IMR-90 (cell line): ENCODE measurements around the gene MAP7D1. TPM values are rescaled to one million over a fixed set of nuclear protein-coding genes. Genes with fewer than 3 reads are reported as not detected.

Experiments
- ATAC-seq: fragments of 200-7000 bp; cut with Tn5 transposase; 2 replicates; pipeline ENCODE4 v1.9.1; 2020; ENCODE audit warnings: low read depth, mild to moderate bottlenecking, moderate library complexity
- BruUV-seq: library from RNA; stranded (reverse); fragments of 400-500 nt; replicated peaks from 2 replicates; lab custom pipeline; 2021; lab: Mats Ljungman, UMichigan
- CTCF ChIA-PET: fragments of 300-600 bp; formaldehyde crosslinking; extraction: SDS; loops from one replicate; lab custom pipeline; 2021; ENCODE audit warnings: antibody characterized with exemption; lab: Yijun Ruan, JAX
- POLR2A ChIA-PET: fragments of 300-600 bp; sonication (Branson Sonifier 250); formaldehyde crosslinking; loops from one replicate; lab custom pipeline; 2022; ENCODE audit warnings: antibody characterized with exemption; ENCODE audit not compliant: unreplicated experiment; lab: Charles Lee
- DNase-seq: peaks from one replicate; pipeline ENCODE4 v3.0.0; 2013
- H2AFZ ChIP-seq: replicated peaks from 2 replicates; pipeline ENCODE3; 2013; ENCODE audit warnings: low read length, mild to moderate bottlenecking; ENCODE audit not compliant: poor library complexity
- H2AK5ac ChIP-seq: 2 replicates; pipeline ENCODE4 v1.6.1; 2013; ENCODE audit warnings: low read depth, low read length, inconsistent platforms
- H2AK9ac ChIP-seq: replicated peaks from 2 replicates; pipeline ENCODE3; 2013; ENCODE audit warnings: mild to moderate bottlenecking, low read depth, low read length, moderate library complexity; ENCODE audit not compliant: poor library complexity
- H2BK120ac ChIP-seq: 2 replicates; pipeline ENCODE4 v1.6.1; 2013; ENCODE audit warnings: low read depth, low read length, inconsistent platforms
- H2BK15ac ChIP-seq: 3 replicates; pipeline ENCODE4 v1.6.1; 2013; ENCODE audit warnings: low read depth, low read length, inconsistent platforms
- H2BK20ac ChIP-seq: 2 replicates; pipeline ENCODE4 v1.6.1; 2013; ENCODE audit warnings: low read depth, mild to moderate bottlenecking, inconsistent platforms, low read length, moderate library complexity
- H2BK5ac ChIP-seq: 2 replicates; pipeline ENCODE4 v1.6.1; 2013; ENCODE audit warnings: mild to moderate bottlenecking, low read depth, low read length, inconsistent platforms; ENCODE audit not compliant: poor library complexity, severe bottlenecking
- H3K14ac ChIP-seq: replicated peaks from 2 replicates; pipeline ENCODE4 v1.6.1; 2013; ENCODE audit warnings: low read depth, low read length, inconsistent platforms
- H3K18ac ChIP-seq: 2 replicates; pipeline ENCODE4 v1.6.1; 2013; ENCODE audit warnings: low read depth, low read length, control low read depth
- H3K23ac ChIP-seq: 2 replicates; pipeline ENCODE4 v1.6.1; 2013; ENCODE audit warnings: low read depth, low read length, inconsistent platforms
- H3K27ac ChIP-seq: 2 replicates; pipeline ENCODE4 v1.5.1; 2013; ENCODE audit warnings: mild to moderate bottlenecking, control low read depth, low read length; ENCODE audit not compliant: insufficient read depth
- H3K27me3 ChIP-seq: 2 replicates; pipeline ENCODE4 v1.6.1; 2013; ENCODE audit warnings: low read length; ENCODE audit not compliant: control insufficient read depth, insufficient read depth
- H3K36me3 ChIP-seq: 2 replicates; pipeline ENCODE4 v1.6.1; 2013; ENCODE audit warnings: low read length, mixed read lengths; ENCODE audit not compliant: control insufficient read depth, insufficient read depth
- H3K4ac ChIP-seq: 2 replicates; pipeline ENCODE4 v1.6.1; 2013; ENCODE audit warnings: low read depth, low read length, inconsistent platforms
- H3K4me1 ChIP-seq: 2 replicates; pipeline ENCODE4 v1.6.1; 2013; ENCODE audit warnings: low read length, mixed read lengths; ENCODE audit not compliant: control insufficient read depth, insufficient read depth
- H3K4me2 ChIP-seq: 2 replicates; pipeline ENCODE4 v1.6.1; 2013; ENCODE audit warnings: low read depth, mild to moderate bottlenecking, control low read depth, low read length, moderate library complexity
- H3K4me3 ChIP-seq: 2 replicates; pipeline ENCODE4 v1.5.1; 2013; ENCODE audit warnings: low read depth, mild to moderate bottlenecking, control low read depth, low read length, moderate library complexity; ENCODE audit not compliant: insufficient read depth
- H3K56ac ChIP-seq: 2 replicates; pipeline ENCODE4 v1.6.1; 2013; ENCODE audit warnings: low read length, inconsistent platforms; ENCODE audit not compliant: insufficient read depth; ENCODE audit errors: extremely low read depth
- H3K79me1 ChIP-seq, 2 experiments: 2 replicates each; pipeline ENCODE4 v1.6.1; 2013; ENCODE audit warnings: low read length in 2 of 2, inconsistent platforms in 1 of 2, low read depth in 1 of 2
- H3K9ac ChIP-seq: 2 replicates; pipeline ENCODE4 v1.6.1; 2013; ENCODE audit warnings: low read depth, low read length, control low read depth
- H3K9me1 ChIP-seq: 2 replicates; pipeline ENCODE4 v1.6.1; 2013; ENCODE audit warnings: low read length, inconsistent platforms; ENCODE audit not compliant: insufficient read depth
- H3K9me3 ChIP-seq: 2 replicates; pipeline ENCODE4 v1.6.1; 2013; ENCODE audit warnings: low read length; ENCODE audit not compliant: control insufficient read depth, insufficient read depth
- H4K20me1 ChIP-seq: 2 replicates; pipeline ENCODE4 v1.6.1; 2013; ENCODE audit warnings: low read length, inconsistent platforms; ENCODE audit not compliant: insufficient read depth
- H4K5ac ChIP-seq: 2 replicates; pipeline ENCODE4 v1.6.1; 2013; ENCODE audit warnings: mild to moderate bottlenecking, low read depth, low read length, control low read depth
- H4K8ac ChIP-seq, 2 experiments: 2 replicates each; pipeline ENCODE4 v1.6.1; 2013; ENCODE audit warnings: low read depth in 2 of 2, low read length in 2 of 2, control low read depth in 1 of 2, inconsistent platforms in 1 of 2
- H4K91ac ChIP-seq: 2 replicates; pipeline ENCODE4 v1.6.1; 2013; ENCODE audit warnings: low read depth, low read length, inconsistent platforms; ENCODE audit not compliant: insufficient read depth
- FOS ChIP-seq: fragments of 150-350 bp; IDR thresholded peaks from 2 replicates; pipeline ENCODE4 v1.6.1; 2016; ENCODE audit warnings: low read depth, low read length
- MAZ ChIP-seq: IDR thresholded peaks from 2 replicates; pipeline ENCODE4 v1.6.1; 2012; ENCODE audit warnings: low read depth, mild to moderate bottlenecking, low read length, improper control_type of control experiment, moderate library complexity, borderline replicate concordance
- WGBS, 2 experiments: methylation state at CpG; one replicate each; pipeline versions ENCODE4 v1.1.5 to v1.1.7; 2013; ENCODE audit warnings: missing lambda C conversion rate in 2 of 2; ENCODE audit not compliant: insufficient read length in 1 of 2; ENCODE audit errors: extremely low coverage in 2 of 2; 5-methylcytosine and 5-hydroxymethylcytosine counted together
- dilution Hi-C: fragments of 300-500 bp; cut with HindIII; formaldehyde crosslinking; loops from one replicate; pipeline ENCODE4 v1.14.3; 2018; ENCODE audit warnings: low sequenced_read_pairs; ENCODE audit not compliant: unreplicated experiment
- in situ Hi-C: fragments of 300-500 bp; cut with MboI; formaldehyde crosslinking; loops from 3 replicates; pipeline ENCODE4 v1.14.3; 2019; ENCODE audit warnings: low sequenced_read_pairs, inconsistent platforms, mixed read lengths
- intact Hi-C: fragments of 100-400 bp; cut with micrococcal nuclease; formaldehyde crosslinking; loops from 2 replicates; pipeline ENCODE4 v1.10.0; 2022
- polyA plus RNA-seq, 3 experiments: library from polyadenylated mRNA; depleted of rRNA; stranded (reverse); fragments of >200 nt; gene quantifications; 2 replicates each; pipeline ENCODE4 v1.2.3, GENCODE V29; 2012; ENCODE audit warnings: low replicate concordance in 1 of 3
- total RNA-seq: library from RNA; depleted of rRNA; stranded (reverse); fragments of >200 nt; gene quantifications from 2 replicates; pipeline ENCODE4 v1.2.3, GENCODE V29; 2012
- TF ChIP-seq, protein P1 (sequence below): fragments of 150-350 bp; IDR thresholded peaks from 2 replicates; pipeline ENCODE4 v1.6.1; 2017; ENCODE audit warnings: mild to moderate bottlenecking, antibody characterized with exemption, low read length, low read depth
- TF ChIP-seq, protein P2 (sequence below): conservative IDR thresholded peaks from 2 replicates; pipeline ENCODE4 v1.5.1; 2012; ENCODE audit warnings: mild to moderate bottlenecking, low read depth, low read length, improper control_type of control experiment
- TF ChIP-seq, protein P3 (sequence below): fragments of 150-350 bp; IDR thresholded peaks from 2 replicates; pipeline ENCODE4 v1.6.1; 2016; ENCODE audit warnings: low read depth, mild to moderate bottlenecking, low read length, moderate library complexity, borderline replicate concordance

Gene MAP7D1
- total and polyA plus RNA-seq, 2 of the 4 experiments (the other 2 are of a cell fraction), result 32.3 to 81.9 TPM

- TF ChIP-seq, protein P1, sequence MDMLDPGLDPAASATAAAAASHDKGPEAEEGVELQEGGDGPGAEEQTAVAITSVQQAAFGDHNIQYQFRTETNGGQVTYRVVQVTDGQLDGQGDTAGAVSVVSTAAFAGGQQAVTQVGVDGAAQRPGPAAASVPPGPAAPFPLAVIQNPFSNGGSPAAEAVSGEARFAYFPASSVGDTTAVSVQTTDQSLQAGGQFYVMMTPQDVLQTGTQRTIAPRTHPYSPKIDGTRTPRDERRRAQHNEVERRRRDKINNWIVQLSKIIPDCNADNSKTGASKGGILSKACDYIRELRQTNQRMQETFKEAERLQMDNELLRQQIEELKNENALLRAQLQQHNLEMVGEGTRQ, result no peak
- TF ChIP-seq, protein P2, sequence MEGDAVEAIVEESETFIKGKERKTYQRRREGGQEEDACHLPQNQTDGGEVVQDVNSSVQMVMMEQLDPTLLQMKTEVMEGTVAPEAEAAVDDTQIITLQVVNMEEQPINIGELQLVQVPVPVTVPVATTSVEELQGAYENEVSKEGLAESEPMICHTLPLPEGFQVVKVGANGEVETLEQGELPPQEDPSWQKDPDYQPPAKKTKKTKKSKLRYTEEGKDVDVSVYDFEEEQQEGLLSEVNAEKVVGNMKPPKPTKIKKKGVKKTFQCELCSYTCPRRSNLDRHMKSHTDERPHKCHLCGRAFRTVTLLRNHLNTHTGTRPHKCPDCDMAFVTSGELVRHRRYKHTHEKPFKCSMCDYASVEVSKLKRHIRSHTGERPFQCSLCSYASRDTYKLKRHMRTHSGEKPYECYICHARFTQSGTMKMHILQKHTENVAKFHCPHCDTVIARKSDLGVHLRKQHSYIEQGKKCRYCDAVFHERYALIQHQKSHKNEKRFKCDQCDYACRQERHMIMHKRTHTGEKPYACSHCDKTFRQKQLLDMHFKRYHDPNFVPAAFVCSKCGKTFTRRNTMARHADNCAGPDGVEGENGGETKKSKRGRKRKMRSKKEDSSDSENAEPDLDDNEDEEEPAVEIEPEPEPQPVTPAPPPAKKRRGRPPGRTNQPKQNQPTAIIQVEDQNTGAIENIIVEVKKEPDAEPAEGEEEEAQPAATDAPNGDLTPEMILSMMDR, result no peak
- no peak for TF ChIP-seq MAZ
- TF ChIP-seq, protein P3, sequence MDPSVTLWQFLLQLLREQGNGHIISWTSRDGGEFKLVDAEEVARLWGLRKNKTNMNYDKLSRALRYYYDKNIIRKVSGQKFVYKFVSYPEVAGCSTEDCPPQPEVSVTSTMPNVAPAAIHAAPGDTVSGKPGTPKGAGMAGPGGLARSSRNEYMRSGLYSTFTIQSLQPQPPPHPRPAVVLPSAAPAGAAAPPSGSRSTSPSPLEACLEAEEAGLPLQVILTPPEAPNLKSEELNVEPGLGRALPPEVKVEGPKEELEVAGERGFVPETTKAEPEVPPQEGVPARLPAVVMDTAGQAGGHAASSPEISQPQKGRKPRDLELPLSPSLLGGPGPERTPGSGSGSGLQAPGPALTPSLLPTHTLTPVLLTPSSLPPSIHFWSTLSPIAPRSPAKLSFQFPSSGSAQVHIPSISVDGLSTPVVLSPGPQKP, result no peak
- no peak for TF ChIP-seq FOS
- H4K5ac ChIP-seq, result no peak overlapping the region
- no TSS peak for BruUV-seq
- no peak overlapping the region; the same call in 1 of the 2 replicates for H2AK5ac ChIP-seq
- no peak overlapping the region for H2BK5ac ChIP-seq
- ChIA-PET POLR2A (no interaction called here), CTCF (no interaction called here)
- no peak overlapping the region for H3K14ac ChIP-seq
- H3K4ac ChIP-seq, result peak overlapping the region; percentile 69
- H2BK15ac ChIP-seq, result 0 out of 3 replicates have a peak overlapping the region, but pooled peaks have one; percentile 47
- DNase-seq (no peak), ATAC-seq (no peak)
- peak overlapping the region; percentile 20; the same call in 1 of the 2 replicates for H2BK20ac ChIP-seq
- no CpG with 5 or more reads among the region's 3 CpGs for WGBS, 2 experiments
- H4K8ac ChIP-seq, result peak overlapping the region in 1 of 2 experiments; percentile 15; a peak in 2 of 4 replicates
- H3K9me1 ChIP-seq, result peaks cover 9% of the 10 kb centered on the region
- in situ Hi-C loops, result no loop called here
- intact Hi-C loops, result loop anchor here (5.0 kb wide), 1 partner anchor 46 kb away; the partner anchor contains the start of gene MAP7D1
- no peaks in the 10 kb centered on the region for H3K27me3 ChIP-seq
- H4K91ac ChIP-seq, result 0 out of 2 replicates have a peak overlapping the region, but pooled peaks have one; percentile 28
- H3K56ac ChIP-seq, result no peak overlapping the region
- peak overlapping the region; percentile 22; the same call in 1 of the 2 replicates for H3K27ac ChIP-seq
- H3K18ac ChIP-seq, result no peak overlapping the region
- H2BK120ac ChIP-seq, result no peak overlapping the region
- H3K4me2 ChIP-seq, result no peak overlapping the region
- dilution Hi-C loops, result no loop called here
- H2AK9ac ChIP-seq, result peak overlapping the region; percentile 86
- H4K20me1 ChIP-seq, result no peaks in the 10 kb centered on the region
- H3K79me1 ChIP-seq, result no peaks in the 10 kb centered on the region
- no peak overlapping the region for H3K4me3 ChIP-seq
- no peak overlapping the region for H3K9ac ChIP-seq
- no peaks in the 10 kb centered on the region for H3K9me3 ChIP-seq
- H3K4me1 ChIP-seq, result peaks cover 16% of the 10 kb centered on the region
- peak overlapping the region; percentile 82 for H2AFZ ChIP-seq
- no peak overlapping the region for H3K23ac ChIP-seq
- H3K36me3 ChIP-seq, result no peaks in the 10 kb centered on the region
Measured at GRCh38 chr1:36203027-36203553, 47.1 kb downstream of the MAP7D1 start.
